DLD1 (cell line): ENCODE results near the gene SPP1.

Source experiments
- in situ Hi-C: cut with HindIII; loops from 2 replicates; pipeline ENCODE4 v1.10.0; 2017; ENCODE audit warnings: low sequenced_read_pairs

The SPP1 gene

DNA sequence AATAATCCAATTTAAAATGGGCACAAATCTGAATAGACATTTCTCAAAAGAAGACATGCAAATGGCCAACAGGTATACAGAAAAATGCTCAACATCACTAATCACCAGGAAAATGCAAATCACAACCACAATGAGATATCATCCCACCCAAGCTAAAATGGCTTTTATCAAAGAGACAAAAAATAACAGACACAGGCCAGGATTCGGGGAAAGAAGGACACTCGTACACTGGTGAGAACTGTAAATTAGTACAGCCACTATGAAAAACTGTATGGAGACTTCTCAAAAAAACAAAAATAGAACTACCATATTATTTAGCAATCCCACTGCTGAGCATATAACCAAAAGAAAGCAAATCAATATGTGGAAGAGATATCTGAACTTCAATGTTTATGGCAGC, 8.5 kb downstream of the SPP1 start:
- in situ Hi-C loops, result loop anchor here (25.0 kb wide), 1 partner anchor 297 kb away; no protein-coding TSS in a partner anchor

GRCh38 chr4:87985097-87985886, 9.8 kb downstream of the SPP1 start:
- in situ Hi-C loops, result loop anchor here (25.0 kb wide), 1 partner anchor 298 kb away; no protein-coding TSS in a partner anchor

DNA sequence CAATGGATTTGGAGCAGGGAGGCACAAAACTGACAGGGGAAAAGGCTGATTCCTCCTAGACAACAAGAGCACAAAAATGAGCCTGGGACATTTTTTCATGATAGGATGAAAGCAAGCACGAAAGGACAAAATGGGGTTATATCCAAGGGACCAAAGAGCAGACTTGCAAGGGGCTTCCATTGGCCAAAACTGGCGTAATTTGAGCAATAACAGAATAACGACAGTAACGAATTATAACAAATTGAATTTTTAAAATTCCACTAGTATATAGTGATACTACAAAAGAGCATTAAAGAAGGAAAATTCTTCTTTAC, 10.3 kb downstream of the SPP1 start:
- in situ Hi-C loops, result loop anchor here (25.0 kb wide), 1 partner anchor 299 kb away; no protein-coding TSS in a partner anchor

GRCh38 chr4:87986508-87986907, 11.0 kb downstream of the SPP1 start:
- in situ Hi-C loops, result loop anchor here (25.0 kb wide), 1 partner anchor 299 kb away; no protein-coding TSS in a partner anchor

DNA sequence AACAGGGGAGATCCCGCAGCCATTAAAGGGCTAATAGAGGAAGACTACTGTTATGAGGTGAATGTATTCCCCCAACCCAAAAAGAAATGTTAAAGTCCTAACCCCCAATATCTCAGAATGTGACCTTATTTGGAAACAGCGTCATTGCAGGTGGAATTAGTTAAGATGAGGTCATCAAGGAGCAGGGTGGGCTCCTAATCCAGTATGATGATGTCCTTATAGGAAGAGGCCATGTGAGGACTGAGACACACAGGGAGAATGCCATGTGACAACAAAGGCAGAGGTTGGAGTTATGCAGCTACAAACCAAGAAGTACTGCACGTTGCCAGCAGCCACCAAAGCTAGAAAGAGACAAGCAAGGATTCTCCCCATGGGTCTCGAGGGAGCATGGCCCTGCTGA, 14.3 kb downstream of the SPP1 start:
- in situ Hi-C loops, result loop anchor here (25.0 kb wide), 1 partner anchor 302 kb away; no protein-coding TSS in a partner anchor

DNA sequence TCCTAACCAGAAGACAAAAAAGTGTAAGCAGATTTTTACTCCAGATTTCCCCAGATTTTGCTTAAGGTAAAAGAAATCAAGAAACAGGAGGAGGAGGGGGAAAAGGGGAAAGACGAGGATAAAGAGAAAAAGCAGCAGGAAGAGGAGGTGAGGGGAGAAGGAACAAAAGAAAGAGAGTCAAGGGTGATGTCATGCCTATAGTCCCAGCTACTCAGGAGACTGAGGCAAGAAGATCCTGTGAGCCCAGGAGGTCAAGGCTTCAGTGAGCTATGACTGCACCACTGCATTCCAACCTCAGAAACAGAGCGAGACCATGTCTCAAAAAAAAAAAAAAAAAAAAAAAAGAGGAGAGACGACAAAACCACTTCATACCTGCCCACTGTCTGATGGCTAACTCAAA, 19.9 kb downstream of the SPP1 start:
- in situ Hi-C loops, result loop anchor here (25.0 kb wide), 1 partner anchor 308 kb away; no protein-coding TSS in a partner anchor

GRCh38 chr4:87999191-87999691, 23.7 kb downstream of the SPP1 start:
- in situ Hi-C loops, result loop anchor here (25.0 kb wide), 1 partner anchor 312 kb away; no protein-coding TSS in a partner anchor

- in situ Hi-C loops, result no loop called here
Observed at GRCh38 chr4:88001871-88002270, 26.4 kb downstream of the SPP1 start.

DNA sequence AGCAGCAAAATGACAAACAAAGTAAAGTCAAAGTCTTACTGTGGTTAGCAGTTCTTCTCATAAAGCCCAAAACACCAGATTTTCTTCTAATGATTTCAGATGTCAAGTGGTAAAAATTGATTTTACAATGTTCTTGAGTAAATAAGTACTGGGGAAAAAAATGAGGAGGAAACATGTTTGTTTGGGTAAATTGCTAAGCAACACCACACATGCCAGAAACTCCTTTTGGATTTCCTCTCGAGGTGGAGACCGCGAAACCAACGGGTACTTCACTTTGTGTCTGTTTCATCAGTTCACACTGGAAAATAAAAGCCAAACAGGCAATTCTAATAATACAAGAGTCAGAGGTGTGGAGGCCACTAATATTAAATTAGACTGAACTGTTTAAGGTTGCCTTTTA, 27.3 kb downstream of the SPP1 start:
- in situ Hi-C loops, result no loop called here

DNA sequence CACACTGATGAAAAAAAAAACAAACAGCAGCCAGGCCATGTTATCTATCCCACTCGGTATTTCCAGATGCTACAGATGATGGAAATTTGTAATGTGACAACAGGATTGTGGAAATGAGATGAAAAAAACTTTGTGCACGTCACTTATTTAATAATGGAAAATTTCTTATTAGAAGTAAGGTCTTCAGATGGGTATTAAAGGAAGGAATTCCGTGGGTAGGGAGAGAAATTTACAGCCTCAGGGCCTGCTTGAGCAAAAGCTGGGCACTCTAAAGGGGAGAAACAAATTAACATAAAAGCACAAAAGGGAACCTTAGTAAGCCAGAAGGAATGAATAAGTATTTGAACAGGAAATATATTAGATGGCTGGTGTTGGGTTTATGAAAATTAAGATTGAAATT, 27.7 kb downstream of the SPP1 start:
- in situ Hi-C loops, result no loop called here

DNA sequence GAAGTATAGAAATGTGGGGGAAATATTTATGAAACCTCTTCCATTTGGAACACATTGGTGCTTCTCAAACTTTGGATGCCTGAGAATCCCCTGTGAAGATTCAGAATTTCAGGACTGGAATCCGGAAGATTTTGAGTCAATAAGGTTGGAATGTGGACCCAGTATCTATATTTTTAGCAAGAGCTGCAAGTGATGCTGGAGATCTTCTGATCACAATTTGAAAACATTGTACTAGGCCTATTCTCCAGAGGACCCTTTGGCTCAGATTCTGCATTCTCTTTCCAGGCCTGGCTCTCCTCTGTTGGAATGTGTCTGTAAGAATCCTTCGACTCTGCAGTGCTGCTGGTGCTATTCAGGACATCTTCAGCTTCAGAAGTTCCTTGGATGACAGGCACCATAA, 29.6 kb downstream of the SPP1 start:
- in situ Hi-C loops, result no loop called here

DNA sequence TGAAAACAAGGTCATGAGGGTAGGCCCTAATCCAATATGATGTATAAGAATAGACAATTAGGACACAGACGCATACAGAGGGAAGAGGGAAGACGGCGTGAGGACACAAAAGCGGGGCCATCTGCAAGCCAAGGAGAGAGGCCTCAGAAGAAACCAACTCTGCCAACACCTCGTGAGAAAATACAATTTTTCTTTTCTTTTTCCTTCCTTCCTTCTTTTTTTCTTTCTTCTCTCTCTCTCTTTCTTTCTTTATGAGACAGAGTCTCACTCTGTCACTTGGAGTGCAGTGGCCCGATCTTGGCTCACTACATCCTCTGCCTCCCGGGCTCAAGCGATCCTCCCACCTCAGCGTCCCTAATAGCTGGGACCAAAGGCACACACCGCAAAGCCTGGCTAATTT, 30.4 kb downstream of the SPP1 start:
- in situ Hi-C loops, result no loop called here

DNA sequence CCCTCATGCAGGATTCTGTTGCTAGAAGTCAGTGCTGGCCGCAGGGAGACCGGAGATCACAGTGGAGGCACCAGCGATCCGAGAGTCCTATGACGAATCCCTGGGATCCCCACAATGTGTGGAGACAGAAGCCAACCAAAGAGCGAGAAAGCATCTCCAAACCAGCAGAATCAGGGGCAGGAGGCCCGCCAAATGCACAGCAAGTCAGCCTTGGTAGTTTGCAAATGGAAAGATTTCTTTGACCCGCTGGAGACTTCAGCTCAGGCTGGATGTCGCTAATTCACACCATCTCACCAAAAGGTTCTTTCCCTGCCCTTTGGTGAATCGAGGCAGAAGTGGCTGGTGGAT, 31.4 kb downstream of the SPP1 start:
- in situ Hi-C loops, result no loop called here

- in situ Hi-C loops, result no loop called here
Observed at GRCh38 chr4:88007304-88008121, 32.0 kb downstream of the SPP1 start, which contains the start of gene PKD2. PKD2 (plus strand) TSS chr4:88007635; CDS start chr4:88007734, 99 bp downstream.

DNA sequence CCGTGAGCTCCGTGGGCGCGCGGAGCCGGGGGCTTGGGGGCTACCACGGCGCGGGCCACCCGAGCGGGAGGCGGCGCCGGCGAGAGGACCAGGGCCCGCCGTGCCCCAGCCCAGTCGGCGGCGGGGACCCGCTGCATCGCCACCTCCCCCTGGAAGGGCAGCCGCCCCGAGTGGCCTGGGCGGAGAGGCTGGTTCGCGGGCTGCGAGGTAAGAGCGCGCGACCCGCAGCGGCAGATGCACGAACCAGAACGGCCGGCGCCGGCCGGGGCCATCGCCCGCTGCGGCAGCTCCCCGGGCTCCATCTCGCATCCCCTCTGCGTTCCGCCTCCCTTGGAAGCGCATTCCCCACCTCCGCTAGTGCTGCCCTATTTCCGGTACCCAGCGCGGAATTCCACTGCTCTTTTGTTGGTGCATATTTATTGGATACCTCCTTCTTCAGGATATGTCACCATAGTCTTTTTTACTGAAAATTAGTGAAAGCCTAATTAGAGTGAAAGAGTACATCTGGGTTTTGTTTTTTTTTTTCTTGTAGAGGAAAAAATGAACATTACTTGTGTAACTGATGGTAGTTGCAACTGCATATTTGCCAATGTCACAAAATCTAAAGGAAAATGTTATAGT, 32.7 kb downstream of the SPP1 start:
- in situ Hi-C loops, result no loop called here

DNA sequence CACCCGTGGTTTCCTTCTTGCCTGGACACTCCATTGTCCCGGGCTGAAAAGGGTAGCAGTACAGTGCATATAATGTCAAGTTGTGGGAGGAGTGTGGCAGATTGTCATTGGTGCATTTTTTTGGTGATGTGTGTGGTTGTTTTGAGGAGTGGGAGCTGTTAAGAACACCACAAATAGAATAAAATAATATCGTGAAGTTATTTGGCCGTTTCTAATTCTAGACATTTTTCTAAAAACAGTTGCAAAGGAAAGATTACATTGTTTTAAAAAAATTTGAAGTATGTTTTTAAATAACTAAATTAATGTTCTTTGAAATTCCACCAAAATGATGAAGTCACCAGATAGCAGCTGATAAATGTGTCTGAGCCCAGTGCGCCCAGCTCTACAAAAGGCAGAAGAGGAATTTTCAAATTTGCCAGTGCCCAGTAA, 33.2 kb downstream of the SPP1 start:
- in situ Hi-C loops, result no loop called here

GRCh38 chr4:88009871-88010270, 34.4 kb downstream of the SPP1 start:
- in situ Hi-C loops, result no loop called here

DNA sequence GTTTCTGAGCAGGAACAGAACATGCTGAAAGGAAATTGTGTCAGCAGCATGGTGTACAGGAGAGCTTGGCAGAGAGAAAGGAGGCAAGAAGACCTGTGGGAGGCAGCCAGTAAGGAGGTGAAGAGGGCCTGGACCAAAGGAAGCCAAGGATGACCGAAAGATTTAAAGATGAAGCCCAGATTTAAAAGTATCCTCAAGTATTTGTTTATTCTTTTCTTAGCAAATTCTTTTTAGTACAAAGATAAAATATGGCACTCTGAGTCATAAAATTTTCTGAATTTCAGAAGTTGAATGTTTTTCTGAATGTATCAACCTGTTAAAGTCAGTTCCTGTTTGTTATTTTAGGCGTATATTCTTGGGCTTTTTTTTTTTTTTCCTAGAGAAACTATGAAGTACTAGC, 35.5 kb downstream of the SPP1 start:
- in situ Hi-C loops, result no loop called here

- in situ Hi-C loops, result no loop called here
Observed at GRCh38 chr4:88012647-88013046, 37.1 kb downstream of the SPP1 start.

DNA sequence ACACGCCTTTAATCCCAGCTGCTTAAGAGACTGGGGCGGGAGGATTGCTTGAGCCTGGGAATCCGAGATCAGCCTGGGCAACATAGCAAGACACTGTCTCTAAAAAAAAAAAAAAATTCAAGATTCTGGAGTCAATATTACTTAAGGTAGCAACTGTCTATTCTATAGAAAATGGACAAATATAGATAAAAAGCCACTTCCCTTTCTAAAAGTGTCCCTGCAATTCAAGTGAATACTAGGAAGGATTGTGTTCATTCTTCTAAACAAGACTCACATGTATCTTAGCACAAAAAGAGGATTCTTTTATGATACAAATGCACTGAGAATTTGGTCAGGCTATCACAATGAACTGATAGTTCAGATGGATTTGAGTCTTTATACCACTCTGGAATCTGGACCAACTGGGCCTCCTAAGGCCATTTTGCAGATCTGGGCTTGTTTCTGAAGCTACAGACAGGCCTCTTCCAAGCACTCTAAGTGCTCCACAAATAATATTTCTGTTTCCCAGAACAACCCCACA, 38.9 kb downstream of the SPP1 start:
- in situ Hi-C loops, result no loop called here
